GM21786 (cell line): ENCODE measurements around the gene SLC25A48.
"Not testable (repeated sequence)": the region's sequence is repeated elsewhere in the genome, so short reads cannot be mapped to it uniquely, and the experiment has no call there.

Experiments used
- ATAC-seq: cut with Tn5 transposase; IDR thresholded peaks from one replicate; pipeline ENCODE4 v1.9.1; 2021; ENCODE audit not compliant: unreplicated experiment

SLC25A48 gene

DNA sequence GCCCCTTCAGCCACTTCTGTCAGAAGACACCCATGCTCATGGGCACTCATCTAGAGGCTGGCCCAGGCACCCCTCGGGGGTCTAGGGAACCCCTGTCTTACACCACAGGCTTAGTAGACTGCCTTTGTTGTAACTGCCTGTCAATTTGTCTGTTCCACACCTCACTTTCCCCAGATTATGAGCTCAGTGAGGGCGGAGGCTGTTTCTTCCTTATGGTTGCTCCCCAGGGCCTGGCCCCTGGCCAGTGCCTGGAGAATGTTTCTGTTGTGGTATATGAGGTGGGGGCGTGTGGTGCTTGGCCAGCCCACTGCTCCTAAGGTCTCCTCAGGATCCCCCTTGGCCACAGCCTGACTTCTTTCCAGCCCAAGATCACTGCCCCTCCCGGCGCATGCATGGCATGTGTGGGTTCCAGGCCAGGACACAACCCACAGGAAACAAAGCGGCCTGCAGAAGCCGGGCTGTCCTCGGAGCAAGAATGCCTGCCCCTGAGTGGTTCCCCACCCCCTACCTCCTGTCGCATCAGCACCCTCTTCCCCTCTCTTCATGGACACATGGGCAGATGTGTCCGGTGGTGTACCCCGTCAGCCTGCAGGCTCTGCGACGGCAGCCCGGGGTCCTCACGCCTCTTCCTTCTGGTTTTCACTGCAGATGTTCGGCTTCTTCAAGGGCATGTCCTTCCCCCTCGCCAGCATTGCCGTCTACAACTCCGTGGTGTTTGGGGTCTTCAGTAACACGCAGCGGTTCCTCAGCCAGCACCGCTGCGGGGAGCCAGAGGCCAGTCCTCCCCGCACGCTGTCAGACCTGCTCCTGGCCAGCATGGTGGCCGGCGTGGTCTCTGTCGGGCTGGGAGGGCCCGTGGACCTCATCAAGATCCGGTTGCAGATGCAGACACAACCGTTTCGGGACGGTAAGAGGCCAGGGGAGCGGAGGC is 17.7 kb downstream of the SLC25A48 start:
- ATAC-seq = no peak

DNA sequence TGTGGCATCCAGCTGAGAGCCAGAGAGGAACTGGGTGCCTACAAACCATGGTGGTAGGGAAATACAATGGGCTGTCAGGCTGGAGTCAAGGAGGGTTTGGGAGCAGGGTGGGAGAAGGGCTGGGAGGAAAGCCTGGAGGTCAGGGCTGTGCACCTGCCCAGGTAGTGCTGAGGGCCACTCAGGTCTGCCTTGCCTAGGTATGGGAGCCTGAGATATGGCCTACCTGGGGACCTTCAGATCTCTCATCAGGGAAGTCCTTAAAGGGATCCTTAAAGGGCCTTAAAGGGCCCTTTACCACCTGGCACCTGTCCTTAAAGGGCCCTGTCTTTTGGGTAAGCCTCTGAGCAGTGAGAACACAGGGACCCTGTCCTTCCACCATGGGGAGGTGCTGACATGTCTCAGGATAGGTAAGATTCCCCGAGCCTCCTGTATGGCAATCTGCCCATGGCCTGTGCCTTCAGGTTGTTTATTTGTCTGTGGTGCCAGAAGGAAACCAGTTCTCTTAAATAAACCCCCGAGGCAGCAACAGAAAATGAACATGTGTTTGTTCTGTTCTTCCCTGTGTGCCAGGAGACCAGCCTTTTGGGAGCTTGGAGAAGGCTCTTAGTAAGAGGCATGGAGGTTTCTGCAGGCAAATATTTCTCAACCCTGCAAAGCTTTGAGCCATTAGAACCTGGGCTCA is 23.3 kb downstream of the SLC25A48 start:
- no peak for ATAC-seq

DNA sequence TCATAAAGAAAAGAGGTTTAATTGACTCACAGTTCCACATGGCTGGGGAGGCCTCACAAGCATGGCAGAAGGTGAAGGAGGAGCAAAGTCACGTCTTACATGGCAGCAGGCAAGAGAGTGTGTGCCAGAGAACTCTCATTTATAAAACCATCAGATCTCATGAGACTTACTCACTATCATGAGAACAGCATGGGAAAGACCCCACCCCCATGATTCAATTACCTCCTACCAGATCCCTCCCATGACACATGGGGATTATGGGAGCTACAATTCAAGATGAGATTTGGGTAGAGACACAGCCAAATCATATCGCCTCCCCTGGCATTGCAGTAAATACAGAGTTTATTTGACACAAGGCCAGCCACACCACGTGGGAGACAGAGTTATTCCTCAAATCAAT is 24.7 kb downstream of the SLC25A48 start:
- ATAC-seq = not testable (repeated sequence)

DNA sequence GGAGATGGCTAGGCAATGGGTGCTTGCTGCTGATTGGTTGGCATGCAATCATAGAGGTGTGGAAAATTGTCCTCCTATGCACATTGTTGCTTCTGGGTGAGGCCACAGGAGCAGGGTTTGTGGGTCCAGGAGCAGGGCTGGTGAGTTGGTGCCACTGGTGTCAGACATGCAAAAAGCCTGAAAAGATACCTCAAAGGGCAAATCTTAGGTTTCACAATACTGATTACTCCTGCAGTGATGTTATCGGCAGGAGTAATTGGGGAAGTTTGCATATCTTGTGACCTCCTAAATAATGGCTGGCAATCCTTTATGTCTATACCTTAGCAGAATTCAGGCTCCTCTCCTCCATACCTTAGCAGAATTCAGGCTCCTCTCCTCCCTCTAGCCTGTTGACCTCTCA is 25.2 kb downstream of the SLC25A48 start:
- ATAC-seq = no peak

DNA sequence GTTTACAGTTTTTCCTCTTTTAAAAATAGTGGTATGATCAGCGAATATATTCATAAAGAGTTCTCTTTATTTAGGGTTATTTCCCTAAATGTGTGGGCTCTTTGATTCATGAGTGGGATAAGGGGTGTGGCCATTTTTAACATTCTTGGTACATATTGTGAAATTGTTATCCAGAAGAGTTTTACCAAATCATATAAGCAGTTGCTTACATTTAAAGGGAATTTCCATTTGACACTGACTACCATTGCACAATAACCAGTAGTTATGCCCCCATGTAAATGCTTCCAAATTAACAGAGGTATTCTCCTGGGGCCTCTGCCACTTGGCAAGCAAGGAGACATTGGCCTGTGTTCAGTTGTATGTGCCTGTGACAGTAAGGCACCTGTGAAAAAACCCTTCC is 27.2 kb downstream of the SLC25A48 start:
- ATAC-seq = no peak

DNA sequence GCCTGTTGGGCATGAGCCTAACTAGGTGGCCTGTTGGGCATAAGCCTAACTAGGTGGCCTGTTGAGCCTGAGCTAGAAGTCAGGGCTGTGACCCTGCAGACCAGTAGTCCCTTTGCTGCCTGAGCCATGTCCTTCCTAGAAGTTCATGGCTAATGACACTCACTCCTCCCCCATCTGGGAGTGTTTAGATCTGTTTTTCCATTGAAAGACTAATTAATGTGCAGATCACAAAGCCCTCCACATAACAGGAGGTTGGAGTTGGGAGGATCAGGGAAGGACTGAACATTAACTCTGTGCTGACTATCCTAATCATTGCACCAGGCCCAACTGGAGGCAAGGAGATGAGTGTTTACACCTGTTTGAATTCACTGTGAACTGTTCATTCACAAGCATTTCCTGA is 27.6 kb downstream of the SLC25A48 start:
- ATAC-seq = no peak

DNA sequence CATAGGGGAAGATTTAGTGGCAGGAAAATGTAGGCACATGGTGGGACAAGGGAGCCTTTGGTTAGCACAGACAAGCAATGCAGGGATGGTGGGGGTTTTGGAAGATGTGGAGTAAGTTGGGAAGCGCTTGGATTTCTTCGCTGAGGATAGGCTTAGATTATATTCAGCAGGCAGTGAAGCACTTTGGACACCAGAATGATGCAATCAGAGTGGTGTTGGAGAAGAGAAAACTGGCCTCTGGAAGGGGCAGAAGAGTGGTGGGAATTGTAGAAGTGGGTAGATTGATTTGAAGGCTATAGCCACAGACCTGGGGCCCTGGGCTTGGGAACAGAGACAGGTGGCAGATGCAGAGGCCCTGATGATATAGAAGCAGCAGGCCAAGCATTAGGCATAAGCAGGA is 28.3 kb downstream of the SLC25A48 start:
- no peak for ATAC-seq

DNA sequence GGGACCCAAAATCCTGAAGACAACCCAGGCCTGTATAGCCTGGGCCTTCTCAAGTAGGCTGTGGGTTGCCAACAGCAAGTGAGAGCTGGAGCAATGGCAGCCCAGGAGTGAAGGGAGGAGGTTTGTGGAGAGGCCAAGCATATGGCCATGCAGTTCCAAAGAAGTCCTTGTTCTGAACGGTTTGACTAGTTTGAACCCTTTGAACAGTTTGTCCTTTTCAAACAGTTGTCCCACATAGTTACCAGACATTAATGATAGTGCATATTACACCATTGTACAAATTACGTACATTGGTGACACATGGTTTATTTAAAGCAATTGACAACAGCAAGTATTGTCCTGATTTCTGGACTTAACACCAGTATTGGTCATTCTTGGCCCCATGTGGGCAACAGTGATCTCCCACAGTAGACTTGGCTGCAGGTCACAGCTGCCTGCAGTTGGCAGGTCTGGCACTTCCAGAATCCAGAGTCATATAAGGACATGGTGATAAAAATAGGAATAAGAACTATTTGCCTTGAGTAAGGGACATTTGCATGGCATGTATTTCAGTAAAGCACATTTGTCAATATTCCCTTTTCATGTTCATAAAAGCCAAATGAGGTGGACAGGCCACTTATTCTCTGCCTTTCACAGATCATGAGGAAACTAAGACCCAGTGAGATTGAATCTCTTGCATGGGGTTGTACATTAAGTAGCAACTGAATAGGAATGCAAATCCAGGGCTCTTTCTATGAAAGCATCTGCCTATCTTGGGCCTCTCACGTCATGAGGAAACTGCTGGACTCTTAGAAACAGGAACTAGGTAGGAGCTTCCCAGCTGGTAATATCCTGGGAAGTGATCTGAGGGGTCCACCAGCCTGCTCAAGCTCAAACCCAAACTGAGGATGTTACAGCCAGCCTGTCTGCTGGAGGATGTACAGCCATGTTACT is 30.3 kb downstream of the SLC25A48 start:
- ATAC-seq = no peak

DNA sequence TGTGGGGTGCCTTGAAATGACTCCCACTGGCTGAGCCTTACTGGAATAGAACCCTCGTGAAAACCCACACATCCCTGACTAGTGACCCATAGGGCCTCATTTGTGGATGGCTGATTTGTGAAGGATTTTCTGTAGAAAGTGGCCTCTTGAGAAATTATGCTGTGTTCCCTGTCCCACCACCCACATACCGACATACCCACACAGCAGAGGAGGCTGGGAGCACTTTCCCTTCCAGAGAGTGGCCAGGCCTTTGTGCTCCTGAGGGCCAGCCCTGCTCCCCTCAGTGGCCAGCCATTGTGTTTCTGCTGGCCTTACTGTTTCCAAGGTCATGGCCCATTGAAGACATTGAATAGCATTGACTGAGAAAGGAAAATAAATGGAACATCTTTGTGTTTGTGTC is 31.6 kb downstream of the SLC25A48 start:
- no peak for ATAC-seq

DNA sequence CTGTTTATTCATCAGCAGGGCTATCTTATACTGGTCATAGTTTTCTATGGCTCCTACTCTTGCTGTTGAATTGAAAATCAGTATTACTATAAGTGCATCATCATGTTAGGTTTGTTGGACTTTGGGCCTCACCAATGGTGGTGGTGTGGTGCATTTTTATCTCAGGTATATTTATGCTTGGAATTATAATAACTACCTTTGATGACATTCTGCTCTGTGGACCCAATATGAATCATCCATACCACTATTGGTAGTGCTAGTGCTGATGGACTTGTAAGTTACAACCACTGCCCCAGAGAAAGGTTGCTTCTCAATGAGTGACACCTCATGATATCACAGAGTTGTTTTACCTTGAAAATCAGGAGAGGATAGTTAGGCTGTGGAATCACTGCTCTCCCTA is 33.1 kb downstream of the SLC25A48 start:
- ATAC-seq = no peak

DNA sequence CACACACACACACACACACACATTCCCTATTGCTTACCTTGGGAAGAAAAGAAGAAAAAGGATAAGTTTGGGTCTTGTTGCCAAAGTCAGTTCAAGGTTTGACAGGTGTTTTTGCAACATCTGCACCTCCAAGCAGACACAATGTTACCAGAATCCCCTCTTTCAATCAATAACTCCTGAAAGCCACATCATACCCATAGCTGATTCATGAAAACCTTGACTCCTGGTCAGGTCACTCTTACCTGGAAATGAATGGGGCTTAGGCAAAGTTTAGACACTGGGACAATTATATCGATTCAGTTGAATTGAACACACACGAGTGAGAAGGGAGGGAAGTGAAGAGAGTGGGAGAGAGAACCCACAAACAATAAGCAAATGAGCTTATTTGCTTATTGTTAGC is 34.2 kb downstream of the SLC25A48 start:
- no peak for ATAC-seq

DNA sequence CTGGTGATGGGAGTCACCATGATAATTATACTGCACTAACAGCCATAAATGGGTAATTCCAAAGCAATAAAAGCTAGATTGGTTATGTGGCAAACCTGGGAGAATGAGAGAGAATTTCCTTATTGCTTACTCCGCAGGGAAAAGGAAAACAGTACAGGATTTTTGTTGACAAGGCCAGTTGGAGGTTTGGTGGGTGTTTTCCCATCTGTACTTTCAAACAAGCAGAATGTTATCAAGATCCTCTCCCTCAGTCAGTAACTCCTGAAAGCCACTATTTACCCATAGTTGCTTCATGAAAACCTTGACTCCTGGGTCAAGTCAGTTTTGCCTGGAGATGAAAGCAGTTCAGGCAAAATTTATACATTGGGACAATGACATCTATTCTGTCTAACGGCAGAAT is 34.8 kb downstream of the SLC25A48 start:
- ATAC-seq = no peak

DNA sequence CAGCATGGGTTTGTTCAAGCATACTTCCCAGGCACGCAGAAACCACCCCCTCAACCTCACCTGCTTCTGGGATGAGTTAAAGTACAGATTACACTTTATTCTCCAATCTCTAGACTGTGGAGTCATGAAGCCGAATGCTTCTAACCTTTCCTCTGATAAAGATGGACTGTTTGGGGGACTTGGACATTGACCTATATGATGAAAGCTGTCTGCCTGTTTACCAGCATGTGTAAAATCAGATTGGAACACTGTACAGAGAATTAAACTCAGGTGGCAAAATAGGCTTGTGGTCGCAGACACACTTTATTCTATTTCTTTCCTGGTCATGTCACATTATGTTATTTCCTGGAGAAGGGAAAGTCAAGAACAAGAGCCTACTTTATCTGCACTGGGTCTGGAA is 35.5 kb downstream of the SLC25A48 start:
- ATAC-seq = no peak

DNA sequence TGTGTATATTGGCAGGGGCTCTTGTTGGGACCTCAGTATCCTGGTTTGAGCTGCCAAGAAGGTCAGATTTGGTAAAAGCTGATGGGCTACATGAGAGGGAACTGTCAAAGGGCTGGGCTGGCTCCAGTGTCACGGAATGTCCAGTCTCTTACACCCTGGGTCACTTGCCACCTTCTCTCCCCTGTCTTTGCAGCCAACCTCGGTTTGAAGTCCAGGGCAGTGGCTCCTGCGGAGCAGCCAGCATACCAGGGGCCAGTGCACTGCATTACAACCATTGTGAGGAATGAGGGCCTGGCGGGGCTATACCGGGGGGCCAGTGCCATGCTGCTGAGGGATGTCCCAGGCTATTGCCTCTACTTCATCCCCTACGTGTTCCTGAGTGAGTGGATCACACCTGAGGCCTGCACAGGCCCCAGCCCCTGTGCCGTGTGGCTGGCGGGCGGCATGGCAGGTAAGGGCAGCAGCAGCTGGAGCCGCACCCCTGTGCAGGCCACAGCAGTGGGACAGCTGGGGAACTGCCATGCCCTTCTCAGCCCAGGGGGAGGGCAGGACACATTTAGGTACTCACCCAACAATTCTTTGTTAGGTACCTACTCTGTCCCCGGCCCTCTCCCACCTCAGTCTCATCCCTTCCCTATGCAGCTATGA is 36.9 kb downstream of the SLC25A48 start:
- ATAC-seq = no peak

DNA sequence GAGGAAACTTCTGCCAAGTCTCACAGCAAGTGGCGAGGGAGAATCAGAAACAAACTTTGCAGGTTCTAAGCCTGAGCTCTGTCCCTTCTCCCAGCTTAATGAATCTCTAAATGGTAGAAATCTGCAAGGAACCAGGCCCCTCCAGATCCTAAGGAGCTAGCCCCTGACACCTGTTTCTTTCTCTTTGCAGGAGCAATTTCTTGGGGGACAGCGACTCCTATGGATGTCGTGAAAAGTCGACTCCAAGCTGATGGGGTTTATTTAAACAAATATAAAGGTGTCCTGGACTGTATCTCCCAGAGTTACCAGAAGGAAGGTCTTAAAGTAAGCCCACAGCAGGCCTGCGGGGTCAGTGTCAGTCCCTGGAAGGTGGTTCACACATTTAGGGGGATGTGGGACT is 39.4 kb downstream of the SLC25A48 start:
- ATAC-seq = no peak

DNA sequence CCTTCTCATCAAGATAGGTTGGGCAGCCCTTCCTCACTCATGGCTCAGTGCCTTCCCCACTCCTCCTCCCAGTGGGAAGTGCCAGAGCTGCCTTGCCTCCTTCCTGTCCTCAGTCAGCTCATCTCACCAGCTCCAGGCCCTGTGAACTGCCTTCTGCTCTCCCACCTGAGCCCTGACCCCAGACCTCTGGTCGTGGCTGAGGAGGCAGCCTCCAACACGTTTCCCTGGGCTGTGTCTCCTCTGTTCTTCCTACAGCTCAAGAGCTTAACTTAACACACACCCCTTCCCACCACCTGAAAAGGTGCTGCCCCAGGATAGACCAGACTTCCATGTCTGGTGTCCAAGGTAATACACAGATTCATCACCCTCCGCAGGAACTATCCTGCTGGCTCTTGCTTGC is 40.0 kb downstream of the SLC25A48 start:
- ATAC-seq = no peak

DNA sequence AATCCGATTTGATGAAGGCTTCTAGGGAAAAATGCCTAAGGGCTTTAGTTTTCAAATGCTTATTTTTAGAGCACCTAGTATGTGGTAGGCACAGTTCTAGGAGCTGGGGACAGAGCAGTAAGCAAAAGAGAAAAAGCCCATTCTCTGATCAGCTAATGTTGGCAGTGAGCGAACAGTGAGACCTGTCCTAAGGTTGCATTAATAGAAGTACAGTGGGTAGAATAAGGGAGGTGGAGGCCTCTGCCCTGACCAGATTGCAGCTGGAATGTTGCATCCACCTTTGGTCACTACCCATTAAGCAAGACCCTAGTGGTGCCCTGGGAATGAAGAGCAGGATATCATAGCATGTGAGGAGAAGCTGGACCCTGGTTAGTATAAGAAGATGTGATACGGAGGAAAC is 41.1 kb downstream of the SLC25A48 start:
- ATAC-seq = no peak

DNA sequence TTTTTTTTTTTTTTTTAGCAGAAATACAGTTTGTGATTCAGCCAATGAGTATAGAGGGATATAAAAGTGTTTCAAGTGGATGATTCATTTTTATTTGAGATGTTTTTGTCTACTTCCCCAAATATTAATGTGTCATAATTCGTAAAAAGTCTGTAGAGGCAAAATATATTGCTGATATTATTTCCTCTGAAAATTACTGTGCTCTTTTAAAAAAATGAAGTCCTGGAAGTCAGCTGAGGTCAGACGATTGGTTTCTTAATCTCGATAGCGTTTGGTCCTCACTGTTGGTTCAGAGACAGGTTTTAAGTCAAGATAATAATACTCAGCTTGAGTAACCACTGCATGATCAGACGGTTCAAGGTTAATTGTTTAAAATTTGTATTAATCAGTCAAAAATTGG is 41.7 kb downstream of the SLC25A48 start:
- no peak for ATAC-seq

DNA sequence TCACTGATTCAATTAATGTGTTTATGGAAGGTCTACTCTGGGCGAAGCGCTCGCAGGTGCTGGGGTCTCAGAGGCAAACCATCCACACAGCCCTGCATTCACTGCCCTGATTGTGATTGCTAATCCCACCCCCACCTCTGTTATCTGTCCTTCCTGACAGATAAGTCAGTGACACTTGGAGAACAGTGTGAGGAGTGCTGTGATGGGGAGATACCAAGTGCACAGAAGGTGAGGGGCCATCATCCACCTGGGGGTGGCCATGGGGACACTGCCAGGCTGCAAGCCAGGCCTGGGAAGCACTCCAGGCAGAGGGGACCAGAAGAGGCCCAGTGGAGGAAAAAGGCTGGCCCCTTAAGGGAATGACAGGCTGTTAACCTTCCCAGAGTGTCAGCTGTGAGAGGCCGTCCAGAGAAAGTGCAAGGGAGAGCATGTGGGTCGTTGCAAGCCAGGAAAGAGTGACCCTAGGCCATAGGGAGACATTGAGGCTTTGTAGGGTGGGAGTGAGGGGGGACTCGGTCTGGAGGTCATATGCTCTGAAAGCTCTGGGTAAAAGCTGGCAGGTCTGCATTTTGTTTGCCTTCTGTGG is 43.2 kb downstream of the SLC25A48 start:
- ATAC-seq = no peak

DNA sequence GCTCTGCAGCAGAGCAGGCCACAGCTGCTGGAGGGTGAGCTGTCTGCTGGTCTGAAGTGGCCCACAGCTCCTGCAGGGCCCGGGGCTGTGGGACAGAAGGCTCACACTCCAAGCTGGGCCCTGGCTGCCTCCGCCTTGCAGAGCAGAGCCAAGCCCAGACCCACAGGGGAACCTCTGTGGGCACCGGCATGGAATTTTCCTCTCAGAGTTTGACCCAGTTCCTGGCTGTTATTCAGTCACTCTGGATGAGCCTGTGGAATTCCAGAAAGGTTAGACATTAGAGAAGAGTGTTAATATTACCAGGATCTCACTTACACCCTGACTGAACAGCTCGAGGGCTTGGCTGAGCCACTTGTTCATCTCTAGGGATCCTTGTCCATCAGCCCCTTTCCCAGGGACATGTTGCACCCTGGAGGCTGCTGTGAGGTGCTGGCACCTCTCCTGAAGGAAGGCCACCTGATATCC is 43.7 kb downstream of the SLC25A48 start:
- ATAC-seq = no peak
